Mammary epithelial cell (primary cell): Measurements from ENCODE around the gene GNA12.
"Not testable (repeated sequence)": the region's sequence is repeated elsewhere in the genome, so short reads cannot be mapped to it uniquely, and the experiment has no call there.

ENCODE experiments used
- EZH2 ChIP-seq: IDR thresholded peaks from 2 replicates; pipeline ENCODE4 v1.6.1; 2012; ENCODE audit warnings: low read length, inconsistent platforms, borderline replicate concordance
- TF ChIP-seq, protein P1 (sequence below), 2 donors: IDR thresholded peaks in 1 of 2; conservative IDR thresholded peaks in 1 of 2; 2 replicates each; pipeline ENCODE4 v1.5.1; 2011 to 2012; ENCODE audit warnings: inconsistent platforms in 2 of 2, low read length in 2 of 2, mild to moderate bottlenecking in 2 of 2, control low read depth in 1 of 2, low read depth in 1 of 2; ENCODE audit not compliant: insufficient read depth in 1 of 2; ENCODE audit errors: extremely low read depth in 1 of 2

DNA sequence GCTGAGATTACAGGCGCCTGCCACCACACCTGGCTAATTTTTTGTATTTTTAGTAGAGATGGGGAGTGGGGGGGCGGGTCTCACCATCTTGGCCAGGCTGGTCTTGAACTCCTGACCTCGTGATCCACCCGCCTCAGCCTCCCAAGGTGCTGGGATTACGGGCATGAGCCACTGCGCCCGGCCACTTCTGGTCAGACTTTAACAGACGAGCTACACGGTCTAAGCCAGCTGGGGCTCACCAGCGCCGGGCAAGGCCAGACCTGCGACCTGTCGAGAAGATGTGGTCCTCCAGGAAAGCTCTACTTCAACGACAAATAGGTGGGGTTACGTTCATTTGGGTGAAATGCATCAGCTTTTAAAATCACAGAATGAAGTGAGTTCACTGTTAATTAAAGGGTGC, 120.1 kb downstream of the GNA12 start:
- TF ChIP-seq, protein P1, sequence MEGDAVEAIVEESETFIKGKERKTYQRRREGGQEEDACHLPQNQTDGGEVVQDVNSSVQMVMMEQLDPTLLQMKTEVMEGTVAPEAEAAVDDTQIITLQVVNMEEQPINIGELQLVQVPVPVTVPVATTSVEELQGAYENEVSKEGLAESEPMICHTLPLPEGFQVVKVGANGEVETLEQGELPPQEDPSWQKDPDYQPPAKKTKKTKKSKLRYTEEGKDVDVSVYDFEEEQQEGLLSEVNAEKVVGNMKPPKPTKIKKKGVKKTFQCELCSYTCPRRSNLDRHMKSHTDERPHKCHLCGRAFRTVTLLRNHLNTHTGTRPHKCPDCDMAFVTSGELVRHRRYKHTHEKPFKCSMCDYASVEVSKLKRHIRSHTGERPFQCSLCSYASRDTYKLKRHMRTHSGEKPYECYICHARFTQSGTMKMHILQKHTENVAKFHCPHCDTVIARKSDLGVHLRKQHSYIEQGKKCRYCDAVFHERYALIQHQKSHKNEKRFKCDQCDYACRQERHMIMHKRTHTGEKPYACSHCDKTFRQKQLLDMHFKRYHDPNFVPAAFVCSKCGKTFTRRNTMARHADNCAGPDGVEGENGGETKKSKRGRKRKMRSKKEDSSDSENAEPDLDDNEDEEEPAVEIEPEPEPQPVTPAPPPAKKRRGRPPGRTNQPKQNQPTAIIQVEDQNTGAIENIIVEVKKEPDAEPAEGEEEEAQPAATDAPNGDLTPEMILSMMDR (conservative IDR thresholded peaks at IDR 0.05 in 1 of 2, IDR thresholded peaks at IDR 0.05 in 1 of 2; ENCODE audit: extremely low read depth in 1 of 2, insufficient read depth in 1 of 2, low read depth in 1 of 2, low read length in 2 of 2) = not testable (repeated sequence)
- TF ChIP-seq EZH2 = not testable (repeated sequence)
